GM12801 (cell line): ENCODE results near the gene CNTLN.

Experiments used
- CTCF ChIP-seq: IDR thresholded peaks from one replicate; pipeline ENCODE4 v1.5.1; 2011; ENCODE audit warnings: control low read depth; ENCODE audit not compliant: insufficient read length; ENCODE audit errors: extremely low read depth

The CNTLN gene

GRCh38 chr9:17229945-17230560, 95.2 kb downstream of the CNTLN start:
- TF ChIP-seq CTCF: no peak

- no peak for TF ChIP-seq CTCF
Measured at GRCh38 chr9:17230646-17231045, 95.8 kb downstream of the CNTLN start.

GRCh38 chr9:17236147-17236546, 101.3 kb downstream of the CNTLN start:
- TF ChIP-seq CTCF: no peak

- no peak for TF ChIP-seq CTCF
Measured at GRCh38 chr9:17246770-17247169, 111.9 kb downstream of the CNTLN start.

- TF ChIP-seq CTCF: no peak
Measured at GRCh38 chr9:17251100-17251499, 116.3 kb downstream of the CNTLN start.

- no peak for TF ChIP-seq CTCF
Measured at GRCh38 chr9:17269799-17270198, 135.0 kb downstream of the CNTLN start.

GRCh38 chr9:17272536-17272935, 137.7 kb downstream of the CNTLN start:
- TF ChIP-seq CTCF: no peak
